Hepatocyte (in vitro differentiated cells): Measurements from ENCODE around the gene LSM8.

Source experiments
- EZH2 ChIP-seq: fragments of 200-600 bp; sonication (generic); IDR thresholded peaks from 2 replicates; pipeline ENCODE4 v1.6.1; 2016; ENCODE audit warnings: antibody characterized with exemption, mild to moderate bottlenecking, borderline replicate concordance
- EZH2phosphoT487 ChIP-seq: fragments of 200-600 bp; sonication (generic); IDR thresholded peaks from one replicate; pipeline ENCODE4 v1.6.1; 2018; ENCODE audit warnings: antibody characterized with exemption, mild to moderate bottlenecking, low read depth, moderate library complexity; ENCODE audit not compliant: unreplicated experiment, severe bottlenecking
- TF ChIP-seq, protein P1 (sequence below): fragments of 200-600 bp; sonication (generic); IDR thresholded peaks from 2 replicates; pipeline ENCODE4 v1.5.1; 2016; ENCODE audit warnings: antibody characterized with exemption, mild to moderate bottlenecking; ENCODE audit not compliant: poor library complexity

DNA sequence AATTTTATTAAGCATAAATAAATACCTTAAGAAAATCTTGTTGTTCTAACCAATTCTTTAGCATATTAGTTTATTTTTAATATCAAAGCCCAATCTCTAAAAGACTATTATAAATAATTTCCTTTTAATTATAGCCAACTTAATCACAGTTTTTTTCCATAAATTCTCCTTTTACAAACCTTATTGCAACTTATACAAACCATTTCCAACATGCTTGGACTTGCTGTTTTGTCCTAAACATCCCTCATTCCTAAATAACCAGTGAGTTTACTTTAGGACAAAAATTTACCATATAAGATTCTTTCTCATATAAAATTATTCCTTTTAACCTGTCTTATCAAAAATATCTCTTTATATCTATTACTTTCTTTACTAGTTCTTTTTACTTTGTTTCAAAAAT is 25.2 kb upstream of the LSM8 start:
- TF ChIP-seq, protein P1, sequence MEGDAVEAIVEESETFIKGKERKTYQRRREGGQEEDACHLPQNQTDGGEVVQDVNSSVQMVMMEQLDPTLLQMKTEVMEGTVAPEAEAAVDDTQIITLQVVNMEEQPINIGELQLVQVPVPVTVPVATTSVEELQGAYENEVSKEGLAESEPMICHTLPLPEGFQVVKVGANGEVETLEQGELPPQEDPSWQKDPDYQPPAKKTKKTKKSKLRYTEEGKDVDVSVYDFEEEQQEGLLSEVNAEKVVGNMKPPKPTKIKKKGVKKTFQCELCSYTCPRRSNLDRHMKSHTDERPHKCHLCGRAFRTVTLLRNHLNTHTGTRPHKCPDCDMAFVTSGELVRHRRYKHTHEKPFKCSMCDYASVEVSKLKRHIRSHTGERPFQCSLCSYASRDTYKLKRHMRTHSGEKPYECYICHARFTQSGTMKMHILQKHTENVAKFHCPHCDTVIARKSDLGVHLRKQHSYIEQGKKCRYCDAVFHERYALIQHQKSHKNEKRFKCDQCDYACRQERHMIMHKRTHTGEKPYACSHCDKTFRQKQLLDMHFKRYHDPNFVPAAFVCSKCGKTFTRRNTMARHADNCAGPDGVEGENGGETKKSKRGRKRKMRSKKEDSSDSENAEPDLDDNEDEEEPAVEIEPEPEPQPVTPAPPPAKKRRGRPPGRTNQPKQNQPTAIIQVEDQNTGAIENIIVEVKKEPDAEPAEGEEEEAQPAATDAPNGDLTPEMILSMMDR: no peak
- TF ChIP-seq EZH2phosphoT487 (no peak), EZH2 (no peak)
